HL-60 (cell line): ENCODE data around the gene JCHAIN.

Experiments used
- CTCF ChIP-seq: IDR thresholded peaks from one replicate; pipeline ENCODE4 v1.5.1; 2011; ENCODE audit warnings: low read length, control low read depth, inconsistent platforms; ENCODE audit not compliant: insufficient read depth
- GABPA ChIP-seq: IDR thresholded peaks from 2 replicates; pipeline ENCODE4 v1.6.1; 2012; ENCODE audit warnings: low read depth
- POLR2AphosphoS5 ChIP-seq: IDR thresholded peaks from 2 replicates; pipeline ENCODE4 v1.6.1; 2012; ENCODE audit warnings: low read depth
- SPI1 ChIP-seq: IDR thresholded peaks from 2 replicates; pipeline ENCODE4 v1.6.1; 2012; ENCODE audit warnings: low read depth, mild to moderate bottlenecking, borderline replicate concordance
- TF ChIP-seq, protein P1 (sequence below): IDR thresholded peaks from 2 replicates; pipeline ENCODE4 v1.6.1; 2012; ENCODE audit warnings: low read depth; ENCODE audit not compliant: insufficient replicate concordance

- no peak for TF ChIP-seq CTCF
- TF ChIP-seq POLR2AphosphoS5, result no peak
- TF ChIP-seq, protein P1, sequence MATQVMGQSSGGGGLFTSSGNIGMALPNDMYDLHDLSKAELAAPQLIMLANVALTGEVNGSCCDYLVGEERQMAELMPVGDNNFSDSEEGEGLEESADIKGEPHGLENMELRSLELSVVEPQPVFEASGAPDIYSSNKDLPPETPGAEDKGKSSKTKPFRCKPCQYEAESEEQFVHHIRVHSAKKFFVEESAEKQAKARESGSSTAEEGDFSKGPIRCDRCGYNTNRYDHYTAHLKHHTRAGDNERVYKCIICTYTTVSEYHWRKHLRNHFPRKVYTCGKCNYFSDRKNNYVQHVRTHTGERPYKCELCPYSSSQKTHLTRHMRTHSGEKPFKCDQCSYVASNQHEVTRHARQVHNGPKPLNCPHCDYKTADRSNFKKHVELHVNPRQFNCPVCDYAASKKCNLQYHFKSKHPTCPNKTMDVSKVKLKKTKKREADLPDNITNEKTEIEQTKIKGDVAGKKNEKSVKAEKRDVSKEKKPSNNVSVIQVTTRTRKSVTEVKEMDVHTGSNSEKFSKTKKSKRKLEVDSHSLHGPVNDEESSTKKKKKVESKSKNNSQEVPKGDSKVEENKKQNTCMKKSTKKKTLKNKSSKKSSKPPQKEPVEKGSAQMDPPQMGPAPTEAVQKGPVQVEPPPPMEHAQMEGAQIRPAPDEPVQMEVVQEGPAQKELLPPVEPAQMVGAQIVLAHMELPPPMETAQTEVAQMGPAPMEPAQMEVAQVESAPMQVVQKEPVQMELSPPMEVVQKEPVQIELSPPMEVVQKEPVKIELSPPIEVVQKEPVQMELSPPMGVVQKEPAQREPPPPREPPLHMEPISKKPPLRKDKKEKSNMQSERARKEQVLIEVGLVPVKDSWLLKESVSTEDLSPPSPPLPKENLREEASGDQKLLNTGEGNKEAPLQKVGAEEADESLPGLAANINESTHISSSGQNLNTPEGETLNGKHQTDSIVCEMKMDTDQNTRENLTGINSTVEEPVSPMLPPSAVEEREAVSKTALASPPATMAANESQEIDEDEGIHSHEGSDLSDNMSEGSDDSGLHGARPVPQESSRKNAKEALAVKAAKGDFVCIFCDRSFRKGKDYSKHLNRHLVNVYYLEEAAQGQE, result no peak
- TF ChIP-seq SPI1, result no peak
- TF ChIP-seq GABPA, result no peak
Observed at GRCh38 chr4:70688795-70689231, 22.5 kb upstream of the JCHAIN start.
